Epithelial cell of proximal tubule (primary cell): ENCODE measurements around the gene ME1. TPM values are rescaled to one million over a fixed set of nuclear protein-coding genes. Genes with fewer than 3 reads are reported as not detected.
"Not testable (repeated sequence)": the region's sequence is repeated elsewhere in the genome, so short reads cannot be mapped to it uniquely, and the experiment has no call there.

Experiments used
- DNase-seq: peaks from one replicate; pipeline ENCODE4 v3.0.0-alpha.2; 2011; ENCODE audit warnings: low read depth
- H3K4me3 ChIP-seq: 2 replicates; pipeline ENCODE4 v1.5.1; 2011; ENCODE audit warnings: low read depth, mild to moderate bottlenecking, low read length
- total RNA-seq: library from RNA; depleted of rRNA; stranded (reverse); fragments of >200 nt; gene quantifications from 2 replicates; pipeline ENCODE4 v1.2.3, GENCODE V29; 2015
- TF ChIP-seq, protein P1 (sequence below): conservative IDR thresholded peaks from 2 replicates; pipeline ENCODE4 v1.5.1; 2012; ENCODE audit warnings: low read depth, mild to moderate bottlenecking, low read length

Gene ME1
- total RNA-seq, 1 donor from 2014 or later, result 13.3 TPM

DNA sequence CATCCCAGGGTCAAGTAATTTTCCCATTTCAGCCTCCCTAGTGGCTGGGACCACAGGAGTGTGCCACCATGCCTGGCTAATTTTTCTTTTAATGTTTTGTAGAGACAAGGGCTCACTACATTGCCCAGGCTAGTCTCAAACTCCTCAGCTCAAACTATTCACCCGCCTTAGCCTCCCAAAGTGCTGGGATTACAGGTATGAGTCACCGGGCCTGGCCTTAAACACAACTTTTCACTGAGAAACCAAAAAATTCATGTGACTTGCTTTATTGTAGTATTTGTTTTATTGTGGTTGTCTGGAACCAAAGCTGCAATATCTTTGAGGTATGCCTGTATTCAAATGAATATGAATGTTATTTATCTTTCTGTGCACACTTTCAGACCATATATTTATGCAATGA is 165.5 kb downstream of the ME1 start:
- TF ChIP-seq, protein P1, sequence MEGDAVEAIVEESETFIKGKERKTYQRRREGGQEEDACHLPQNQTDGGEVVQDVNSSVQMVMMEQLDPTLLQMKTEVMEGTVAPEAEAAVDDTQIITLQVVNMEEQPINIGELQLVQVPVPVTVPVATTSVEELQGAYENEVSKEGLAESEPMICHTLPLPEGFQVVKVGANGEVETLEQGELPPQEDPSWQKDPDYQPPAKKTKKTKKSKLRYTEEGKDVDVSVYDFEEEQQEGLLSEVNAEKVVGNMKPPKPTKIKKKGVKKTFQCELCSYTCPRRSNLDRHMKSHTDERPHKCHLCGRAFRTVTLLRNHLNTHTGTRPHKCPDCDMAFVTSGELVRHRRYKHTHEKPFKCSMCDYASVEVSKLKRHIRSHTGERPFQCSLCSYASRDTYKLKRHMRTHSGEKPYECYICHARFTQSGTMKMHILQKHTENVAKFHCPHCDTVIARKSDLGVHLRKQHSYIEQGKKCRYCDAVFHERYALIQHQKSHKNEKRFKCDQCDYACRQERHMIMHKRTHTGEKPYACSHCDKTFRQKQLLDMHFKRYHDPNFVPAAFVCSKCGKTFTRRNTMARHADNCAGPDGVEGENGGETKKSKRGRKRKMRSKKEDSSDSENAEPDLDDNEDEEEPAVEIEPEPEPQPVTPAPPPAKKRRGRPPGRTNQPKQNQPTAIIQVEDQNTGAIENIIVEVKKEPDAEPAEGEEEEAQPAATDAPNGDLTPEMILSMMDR, result no peak
- no peak for DNase-seq

GRCh38 chr6:83260577-83260976 is 170.3 kb downstream of the ME1 start:
- H3K4me3 ChIP-seq, result no peak overlapping the region
- DNase-seq, result no peak
- TF ChIP-seq, protein P1, result no peak

More for the DNA sequence above, 165.5 kb downstream of the ME1 start:
- H3K4me3 ChIP-seq, result no peak overlapping the region

DNA sequence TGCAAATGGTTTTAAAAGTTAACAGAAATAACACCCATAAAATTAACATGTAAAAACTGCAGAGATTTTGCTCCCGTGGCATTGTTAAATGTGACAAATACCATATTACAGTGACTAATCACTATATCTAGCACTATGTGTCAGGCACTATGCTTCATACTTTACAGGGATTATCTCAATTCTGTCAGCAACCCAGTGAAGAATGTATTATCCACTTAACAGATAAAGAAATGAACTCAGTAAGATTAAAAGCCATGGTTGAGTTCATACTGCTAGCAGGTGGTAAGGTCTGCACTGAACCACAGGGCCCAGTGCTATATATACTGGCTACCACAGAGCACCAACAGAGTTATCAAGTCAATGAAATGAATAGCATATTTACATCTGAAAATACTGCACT is 172.3 kb downstream of the ME1 start:
- no peak for DNase-seq
- TF ChIP-seq, protein P1, result no peak

GRCh38 chr6:83257791-83258190 is 173.1 kb downstream of the ME1 start:
- no peak overlapping the region for H3K4me3 ChIP-seq
- DNase-seq, result no peak
- TF ChIP-seq, protein P1, result no peak

More for the DNA sequence above, 172.3 kb downstream of the ME1 start:
- H3K4me3 ChIP-seq, result no peak overlapping the region

DNA sequence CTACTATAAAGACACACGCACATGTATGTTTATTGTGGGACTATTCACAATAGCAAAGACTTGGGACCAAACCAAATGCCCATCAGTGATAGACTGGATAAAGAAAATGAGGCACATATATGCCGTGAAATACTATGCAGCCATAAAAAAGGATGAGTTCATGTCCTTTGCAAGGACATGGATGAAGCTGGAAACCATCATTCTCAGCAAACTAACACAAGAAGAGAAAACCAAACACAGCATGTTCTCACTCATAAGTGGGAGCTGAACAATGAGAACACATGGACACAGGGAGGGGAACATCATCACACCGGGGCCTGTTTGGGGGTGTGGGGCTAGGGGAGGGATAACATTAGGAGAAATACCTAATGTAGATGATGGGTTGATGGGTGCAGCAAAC is 174.1 kb downstream of the ME1 start:
- not testable (repeated sequence) for DNase-seq, H3K4me3 ChIP-seq

DNA sequence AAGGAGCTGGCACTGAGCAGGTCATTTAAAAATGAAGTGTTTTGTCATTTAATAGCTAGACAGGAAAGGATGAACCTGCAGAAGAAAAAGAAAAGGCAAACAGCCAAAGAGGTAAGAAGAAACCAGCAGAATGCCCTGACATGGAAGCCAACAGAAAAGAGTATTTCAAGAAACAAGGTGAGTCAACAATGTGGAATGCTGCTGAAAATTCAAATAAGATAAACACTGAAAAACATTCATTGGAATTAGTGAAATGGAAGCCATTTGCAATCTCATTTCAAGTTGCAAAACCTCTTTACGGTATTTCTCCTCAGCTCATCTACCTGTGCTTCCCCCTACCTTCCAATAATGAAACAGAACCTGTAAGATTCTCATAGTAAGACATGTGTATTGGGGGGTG is 178.1 kb downstream of the ME1 start:
- peak; percentile 20 for DNase-seq
- TF ChIP-seq, protein P1, result no peak
- no peak overlapping the region for H3K4me3 ChIP-seq

DNA sequence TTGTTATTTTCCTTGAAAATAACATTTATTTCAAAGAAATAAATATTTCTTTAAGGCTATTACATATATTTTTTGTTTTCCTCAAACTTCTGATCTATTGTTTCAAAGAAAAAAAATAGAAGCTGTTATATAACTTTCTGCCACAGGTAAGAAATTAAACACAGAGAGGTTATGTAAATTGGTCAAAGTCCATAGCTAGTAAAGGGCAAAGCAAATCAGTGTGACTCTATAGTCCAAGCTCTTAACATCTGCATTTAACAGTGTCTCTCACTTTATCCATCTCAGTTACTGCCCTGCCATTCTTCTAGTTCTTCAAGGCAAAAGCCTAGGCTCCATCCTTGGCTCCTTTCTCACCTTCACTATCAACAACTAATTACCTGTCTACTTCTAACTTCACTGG is 180.6 kb downstream of the ME1 start:
- H3K4me3 ChIP-seq, result no peak overlapping the region
- no peak for DNase-seq
- TF ChIP-seq, protein P1, result no peak

DNA sequence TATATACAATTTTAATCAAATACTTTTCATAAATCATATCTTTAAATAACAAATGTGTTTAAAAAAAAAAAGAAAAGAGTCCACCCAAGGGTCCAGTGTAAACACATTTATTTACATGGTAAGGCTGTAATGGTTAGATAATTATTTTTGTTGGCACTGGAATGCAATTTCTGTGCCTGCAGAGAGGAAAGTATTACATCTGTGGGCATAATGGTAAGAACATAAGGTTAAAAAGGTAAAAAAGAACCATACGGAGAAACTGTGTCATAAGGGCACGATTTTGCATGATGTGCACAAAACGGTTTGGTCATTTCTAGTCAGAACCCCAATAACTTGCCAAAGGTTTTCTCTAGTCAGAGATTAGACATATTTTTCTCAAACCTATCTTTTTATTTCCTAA is 183.4 kb downstream of the ME1 start:
- DNase-seq, result no peak
- TF ChIP-seq, protein P1, result no peak
- no peak overlapping the region for H3K4me3 ChIP-seq
